Smooth muscle cell (in vitro differentiated cells): ENCODE data around the gene MGMT. TPM values are rescaled to one million over a fixed set of nuclear protein-coding genes. Genes with fewer than 3 reads are reported as not detected.

Experiments
- DNase-seq: peaks from one replicate; lab custom pipeline; 2025; ENCODE audit not compliant: unreplicated experiment; lab: John Stamatoyannopoulos, UW
- H2AFZ ChIP-seq: fragments of 200-600 bp; sonication (generic); 2 replicates; pipeline ENCODE4 v1.6.0; 2016; ENCODE audit warnings: antibody characterized with exemption, low read depth, mild to moderate bottlenecking
- H3F3A ChIP-seq: fragments of 200-600 bp; sonication (generic); 2 replicates; pipeline ENCODE4 v1.6.0; 2017; ENCODE audit warnings: antibody characterized with exemption, low read depth
- H3K27ac ChIP-seq: fragments of 200-600 bp; sonication (generic); 2 replicates; pipeline ENCODE4 v1.5.1; 2016; ENCODE audit warnings: low read depth, mild to moderate bottlenecking
- H3K27me3 ChIP-seq: fragments of 200-600 bp; sonication (generic); 2 replicates; pipeline ENCODE4 v1.6.1; 2016; ENCODE audit warnings: low read depth, mild to moderate bottlenecking
- H3K36me3 ChIP-seq: fragments of 200-600 bp; sonication (generic); 2 replicates; pipeline ENCODE4 v1.5.1; 2016; ENCODE audit warnings: low read depth
- H3K4me1 ChIP-seq: fragments of 200-600 bp; sonication (generic); 2 replicates; pipeline ENCODE4 v1.5.1; 2016; ENCODE audit warnings: low read depth
- H3K4me2 ChIP-seq: fragments of 200-600 bp; sonication (generic); 2 replicates; pipeline ENCODE4 v1.6.0; 2016; ENCODE audit warnings: mild to moderate bottlenecking
- H3K4me3 ChIP-seq: fragments of 200-600 bp; sonication (generic); 2 replicates; pipeline ENCODE4 v1.5.1; 2016; ENCODE audit warnings: mild to moderate bottlenecking
- H3K79me2 ChIP-seq: fragments of 200-600 bp; sonication (generic); 2 replicates; pipeline ENCODE4 v1.6.0; 2016; ENCODE audit warnings: low read depth, mild to moderate bottlenecking
- H3K9ac ChIP-seq: fragments of 200-600 bp; sonication (generic); 2 replicates; pipeline ENCODE4 v1.6.0; 2016; ENCODE audit warnings: low read depth
- H3K9me3 ChIP-seq: fragments of 200-600 bp; sonication (generic); replicated peaks from 2 replicates; pipeline ENCODE4 v1.5.1; 2016; ENCODE audit warnings: low read depth
- H4K20me1 ChIP-seq: fragments of 200-600 bp; sonication (generic); 2 replicates; pipeline ENCODE4 v1.6.0; 2016; ENCODE audit warnings: low read depth
- WGBS: methylation state at CpG from one replicate; pipeline ENCODE4 v1.1.7; 2016; ENCODE audit warnings: low lambda C conversion rate; 5-methylcytosine and 5-hydroxymethylcytosine counted together
- polyA plus RNA-seq: library from polyadenylated mRNA; unstranded; fragments of >200 nt; fragmentation: Nextera tagmentation; extraction: Ambion mirVana; gene quantifications from 2 replicates; pipeline ENCODE4 v1.2.1, GENCODE V29; 2016
- total RNA-seq: library from RNA; depleted of rRNA; stranded (reverse); fragments of >200 nt; gene quantifications from 2 replicates; pipeline ENCODE4 v1.2.3, GENCODE V29; 2014
- TF ChIP-seq, protein P1 (sequence below): fragments of 200-600 bp; sonication (generic); IDR thresholded peaks from 2 replicates; pipeline ENCODE4 v1.5.1; 2017; ENCODE audit warnings: borderline replicate concordance, mild to moderate bottlenecking, antibody characterized with exemption; ENCODE audit not compliant: insufficient read depth, poor library complexity, severe bottlenecking

MGMT gene
- total and polyA plus RNA-seq, 2 experiments from 2014 or later, result 21.0 to 33.0 TPM

DNA sequence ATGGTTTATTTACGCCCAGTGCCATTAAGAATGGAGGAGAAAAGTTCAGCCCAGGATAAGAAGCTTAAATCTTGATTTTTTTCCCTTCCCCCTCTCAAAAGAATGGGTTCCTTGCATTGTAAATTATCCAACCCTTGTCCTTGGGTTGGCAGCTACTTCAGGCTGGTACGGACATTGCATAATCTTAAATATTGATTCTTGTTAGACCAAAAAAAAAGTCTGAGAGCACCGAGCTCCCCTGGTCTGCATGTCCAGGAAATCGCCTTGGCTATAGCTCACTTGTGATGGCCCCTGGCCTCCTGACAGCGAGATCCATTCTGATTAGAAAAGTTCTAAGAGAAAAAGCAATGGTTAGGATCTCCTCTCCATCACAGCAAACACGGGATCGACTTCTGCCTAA is 345.4 kb downstream of the MGMT start:
- no peak for DNase-seq
- Histone ChIP-seq H3F3A (no peaks in the 10 kb centered on the region), H3K4me2 (no peak overlapping the region), H3K36me3 (no peaks in the 10 kb centered on the region), H3K79me2 (no peaks in the 10 kb centered on the region), H3K4me1 (no peaks in the 10 kb centered on the region), H3K27ac (no peak overlapping the region), H2AFZ (no peak overlapping the region), H3K9ac (no peak overlapping the region), H3K4me3 (no peak overlapping the region), H4K20me1 (no peaks in the 10 kb centered on the region), H3K27me3 (no peaks in the 10 kb centered on the region), H3K9me3 (no peaks in the 10 kb centered on the region)
- 94% methylated on average over 7 of the region's 7 CpGs for WGBS
- TF ChIP-seq, protein P1, sequence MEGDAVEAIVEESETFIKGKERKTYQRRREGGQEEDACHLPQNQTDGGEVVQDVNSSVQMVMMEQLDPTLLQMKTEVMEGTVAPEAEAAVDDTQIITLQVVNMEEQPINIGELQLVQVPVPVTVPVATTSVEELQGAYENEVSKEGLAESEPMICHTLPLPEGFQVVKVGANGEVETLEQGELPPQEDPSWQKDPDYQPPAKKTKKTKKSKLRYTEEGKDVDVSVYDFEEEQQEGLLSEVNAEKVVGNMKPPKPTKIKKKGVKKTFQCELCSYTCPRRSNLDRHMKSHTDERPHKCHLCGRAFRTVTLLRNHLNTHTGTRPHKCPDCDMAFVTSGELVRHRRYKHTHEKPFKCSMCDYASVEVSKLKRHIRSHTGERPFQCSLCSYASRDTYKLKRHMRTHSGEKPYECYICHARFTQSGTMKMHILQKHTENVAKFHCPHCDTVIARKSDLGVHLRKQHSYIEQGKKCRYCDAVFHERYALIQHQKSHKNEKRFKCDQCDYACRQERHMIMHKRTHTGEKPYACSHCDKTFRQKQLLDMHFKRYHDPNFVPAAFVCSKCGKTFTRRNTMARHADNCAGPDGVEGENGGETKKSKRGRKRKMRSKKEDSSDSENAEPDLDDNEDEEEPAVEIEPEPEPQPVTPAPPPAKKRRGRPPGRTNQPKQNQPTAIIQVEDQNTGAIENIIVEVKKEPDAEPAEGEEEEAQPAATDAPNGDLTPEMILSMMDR, result no peak

DNA sequence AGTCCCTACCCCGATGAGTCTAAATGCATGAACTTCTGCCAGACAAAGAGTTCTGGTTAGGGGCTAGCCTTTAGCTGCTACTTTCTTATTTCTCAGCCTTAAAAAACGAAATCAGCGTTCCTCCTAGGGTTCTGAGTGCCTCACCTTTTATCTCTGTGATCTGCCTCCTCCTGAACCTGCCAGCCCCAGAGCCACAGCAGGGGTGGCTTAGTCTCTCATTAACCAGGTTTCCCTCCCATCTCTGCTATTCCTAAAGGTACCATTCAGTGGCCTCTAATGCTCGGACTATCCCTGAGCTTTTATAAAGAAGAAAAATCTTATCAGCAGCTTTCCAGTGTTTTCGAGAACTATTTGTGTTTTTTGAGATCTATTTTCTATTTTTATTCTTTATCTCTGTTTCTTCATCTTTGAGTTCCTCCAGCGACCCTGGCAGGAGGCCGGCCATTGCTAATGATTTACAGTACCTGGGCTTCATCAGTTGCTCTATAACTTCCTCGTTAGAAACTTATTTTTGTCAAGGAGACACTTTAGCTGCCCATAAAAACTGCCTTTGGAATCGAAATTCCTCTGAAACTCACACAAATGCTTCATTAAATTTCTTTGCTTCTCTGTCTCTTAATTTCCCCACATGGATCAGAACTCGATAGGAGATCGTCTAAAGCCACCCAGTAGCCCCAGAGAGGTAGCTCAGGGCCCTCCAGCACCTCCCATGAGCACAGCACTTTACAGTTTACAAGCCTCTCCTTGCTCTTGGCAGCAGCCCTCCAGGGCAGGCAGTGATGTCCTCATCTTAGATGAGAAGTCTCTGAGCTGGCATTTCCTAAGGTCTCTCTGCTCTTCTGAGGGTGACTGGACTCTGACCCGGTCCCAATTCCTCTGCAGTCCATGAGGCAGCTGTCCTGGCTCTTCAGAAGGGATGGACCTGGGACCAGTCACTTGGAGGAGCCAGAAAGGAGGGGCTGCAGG is 347.9 kb downstream of the MGMT start:
- Histone ChIP-seq H3K9ac (no peak overlapping the region), H3K27ac (no peak overlapping the region), H3K4me2 (no peak overlapping the region), H4K20me1 (no peaks in the 10 kb centered on the region), H3K36me3 (no peaks in the 10 kb centered on the region), H3K4me1 (no peaks in the 10 kb centered on the region), H3F3A (no peaks in the 10 kb centered on the region), H3K4me3 (no peak overlapping the region), H3K27me3 (no peaks in the 10 kb centered on the region), H2AFZ (no peak overlapping the region), H3K9me3 (no peaks in the 10 kb centered on the region), H3K79me2 (no peaks in the 10 kb centered on the region)
- 85% methylated on average over 12 of the region's 12 CpGs for WGBS
- DNase-seq, result no peak
- TF ChIP-seq, protein P1, result no peak

DNA sequence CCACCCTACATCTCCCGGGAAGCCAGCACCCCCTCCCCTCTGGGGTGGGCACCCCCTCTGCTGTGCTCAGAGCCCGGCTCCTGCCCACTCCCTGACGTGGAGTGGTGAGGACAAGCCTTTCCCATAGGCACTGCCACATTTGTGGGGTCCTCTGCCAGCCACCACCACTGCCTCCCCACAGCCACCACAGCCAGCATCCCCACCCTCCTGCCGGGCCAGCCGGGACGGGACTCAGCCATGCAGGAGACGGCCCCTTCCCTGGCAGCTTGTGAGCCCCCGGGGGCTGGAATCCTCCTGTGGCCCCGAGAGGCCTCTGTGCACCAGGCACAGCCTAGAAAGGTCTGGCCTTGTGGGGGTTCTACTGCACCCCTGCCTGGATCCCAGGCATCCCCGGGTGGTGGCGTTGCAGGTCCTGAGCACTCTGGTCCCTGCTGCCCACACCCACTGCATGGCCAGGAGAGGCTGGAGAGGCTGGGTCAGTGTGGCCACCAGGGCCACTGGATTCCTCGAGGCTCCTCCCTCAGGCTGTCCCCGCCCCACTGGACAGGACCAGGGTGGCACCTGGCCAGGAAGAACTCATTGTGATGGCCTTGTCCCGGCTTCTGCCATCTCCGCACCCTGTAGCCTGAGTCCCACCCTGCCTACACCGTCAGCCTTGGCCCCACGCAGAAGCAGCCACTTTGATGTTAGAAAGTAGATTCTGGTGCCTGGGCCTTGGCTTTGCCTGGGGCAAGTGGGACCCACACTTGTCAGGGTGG is 349.0 kb downstream of the MGMT start:
- no peaks in the 10 kb centered on the region for H3K36me3 ChIP-seq
- no peaks in the 10 kb centered on the region for H3K79me2 ChIP-seq
- no peak overlapping the region for H3K9ac ChIP-seq
- H3K27ac ChIP-seq, result no peak overlapping the region
- DNase-seq, result no peak
- no peak overlapping the region for H3K4me2 ChIP-seq
- H3K4me1 ChIP-seq, result no peaks in the 10 kb centered on the region
- WGBS, result 95% methylated on average over 17 of the region's 17 CpGs
- H3K9me3 ChIP-seq, result no peaks in the 10 kb centered on the region
- H2AFZ ChIP-seq, result no peak overlapping the region
- H3K4me3 ChIP-seq, result no peak overlapping the region
- H4K20me1 ChIP-seq, result no peaks in the 10 kb centered on the region
- H3F3A ChIP-seq, result no peaks in the 10 kb centered on the region
- H3K27me3 ChIP-seq, result no peaks in the 10 kb centered on the region
- TF ChIP-seq, protein P1, result no peak
